GM18507 (cell line): ENCODE measurements around the gene NPW.

ENCODE experiments used
- DNase-seq: peaks from one replicate; pipeline ENCODE4 v3.0.0; 2011; ENCODE audit warnings: low read depth; ENCODE audit not compliant: insufficient read length; ENCODE audit errors: extremely low spot score
- FAIRE-seq: peaks from 2 replicates; lab custom pipeline; 2011; peaks lifted over from hg19 to GRCh38; lab: Jason Lieb, UNC

Gene NPW

GRCh38 chr16:2015117-2015946 is 4.3 kb upstream of the NPW start:
- no peak for FAIRE-seq

GRCh38 chr16:2015947-2016208 is 3.7 kb upstream of the NPW start:
- no peak for FAIRE-seq
- no peak for DNase-seq

More at GRCh38 chr16:2015117-2015946, 4.3 kb upstream of the NPW start:
- DNase-seq = no peak

GRCh38 chr16:2016407-2016922 is 3.1 kb upstream of the NPW start:
- no peak for DNase-seq
- FAIRE-seq = no peak

- FAIRE-seq = no peak
- no peak for DNase-seq
Measured at GRCh38 chr16:2019921-2020831, 591 bp downstream of the NPW start.

DNA sequence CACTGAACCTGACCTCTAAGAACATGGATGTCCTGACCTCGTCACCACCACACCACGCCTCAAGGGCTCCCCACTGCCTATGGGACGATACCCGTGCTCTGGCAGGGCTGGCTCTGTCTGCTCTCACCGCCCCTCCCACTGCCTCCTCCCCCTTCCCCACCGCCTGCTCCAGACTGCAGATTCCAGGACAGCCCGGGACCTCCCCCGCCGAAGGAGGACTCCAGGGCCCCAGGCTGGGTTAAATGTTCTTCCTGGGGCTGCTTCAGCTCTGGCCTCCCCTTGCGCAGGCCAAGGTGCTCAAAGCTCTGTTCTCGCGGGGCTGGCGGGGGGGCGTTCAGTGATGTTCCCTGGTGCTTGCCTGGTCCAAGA is 3.1 kb downstream of the NPW start:
- no peak for DNase-seq

GRCh38 chr16:2023092-2024031 is 3.8 kb downstream of the NPW start:
- DNase-seq (peak; percentile 97), FAIRE-seq (peak; percentile 95)

More for the DNA sequence above, 3.1 kb downstream of the NPW start:
- no peak for FAIRE-seq

DNA sequence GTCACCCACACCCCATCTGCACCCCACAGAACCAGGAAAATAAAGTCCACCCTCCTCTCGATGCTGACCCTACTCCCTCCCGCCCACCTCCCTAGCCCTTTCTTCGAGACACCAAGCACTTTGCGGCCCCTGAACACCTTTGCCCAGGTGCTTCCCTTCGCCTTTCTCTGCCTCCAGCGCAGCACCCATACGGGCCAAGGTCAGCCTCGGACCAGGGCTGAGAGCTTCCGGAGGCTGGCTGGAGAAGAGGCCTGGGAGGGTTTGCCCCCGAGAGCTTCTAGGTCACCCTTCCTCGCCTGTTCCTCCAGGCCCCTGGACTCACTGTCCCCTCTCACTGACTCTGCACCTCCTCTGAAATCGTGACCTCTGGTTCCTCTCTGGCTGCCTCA is 4.4 kb downstream of the NPW start:
- FAIRE-seq (no peak), DNase-seq (no peak)

DNA sequence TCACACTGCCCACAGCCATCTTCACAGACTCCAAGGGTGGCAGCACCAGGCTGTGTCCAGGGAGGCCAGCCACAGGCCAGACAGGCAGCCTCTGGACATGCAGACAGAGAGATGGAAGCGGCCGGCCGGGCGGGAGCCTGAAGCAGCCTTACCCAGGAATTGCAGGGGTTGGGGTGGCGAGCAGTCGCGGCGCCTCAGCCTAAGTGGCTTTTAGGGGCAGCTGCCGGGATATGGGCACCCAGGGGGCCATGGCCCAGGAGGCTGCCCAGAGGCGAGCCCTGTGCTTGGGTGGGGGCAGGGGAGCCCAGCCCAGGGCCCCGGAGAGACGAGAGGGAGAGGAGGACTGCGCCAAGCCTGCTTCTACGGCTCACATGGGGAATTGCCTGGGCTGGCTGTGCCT is 5.7 kb downstream of the NPW start:
- FAIRE-seq (no peak), DNase-seq (no peak)

DNA sequence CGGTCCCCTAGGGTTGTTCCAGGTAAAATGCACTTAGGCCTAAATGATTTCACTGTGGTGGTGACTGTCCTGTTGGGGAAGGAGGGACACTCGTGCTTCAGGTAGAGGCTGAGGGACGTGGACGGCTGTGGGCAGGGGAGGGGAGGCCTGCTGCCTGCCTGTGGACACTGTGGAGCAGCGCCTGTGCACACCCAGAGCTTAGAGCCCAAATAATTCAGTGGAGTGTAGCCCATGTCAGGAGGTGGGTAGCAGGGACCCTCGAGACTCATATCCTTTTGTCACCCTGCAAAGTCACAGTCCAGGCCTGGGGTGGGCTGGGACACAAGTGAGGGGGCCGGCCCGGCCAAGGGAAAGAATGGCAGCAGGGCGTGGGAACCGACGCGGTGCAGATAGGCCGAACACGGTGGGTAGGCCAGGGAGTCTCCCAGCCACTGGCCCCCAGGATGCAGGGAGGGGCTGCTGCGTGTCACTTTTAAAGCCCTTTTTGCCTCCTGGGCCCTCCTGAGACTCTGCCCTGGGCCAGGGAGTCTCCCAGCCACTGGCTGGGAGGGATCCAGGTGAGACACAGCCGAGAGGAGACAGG is 6.4 kb downstream of the NPW start:
- DNase-seq = no peak
- no peak for FAIRE-seq

DNA sequence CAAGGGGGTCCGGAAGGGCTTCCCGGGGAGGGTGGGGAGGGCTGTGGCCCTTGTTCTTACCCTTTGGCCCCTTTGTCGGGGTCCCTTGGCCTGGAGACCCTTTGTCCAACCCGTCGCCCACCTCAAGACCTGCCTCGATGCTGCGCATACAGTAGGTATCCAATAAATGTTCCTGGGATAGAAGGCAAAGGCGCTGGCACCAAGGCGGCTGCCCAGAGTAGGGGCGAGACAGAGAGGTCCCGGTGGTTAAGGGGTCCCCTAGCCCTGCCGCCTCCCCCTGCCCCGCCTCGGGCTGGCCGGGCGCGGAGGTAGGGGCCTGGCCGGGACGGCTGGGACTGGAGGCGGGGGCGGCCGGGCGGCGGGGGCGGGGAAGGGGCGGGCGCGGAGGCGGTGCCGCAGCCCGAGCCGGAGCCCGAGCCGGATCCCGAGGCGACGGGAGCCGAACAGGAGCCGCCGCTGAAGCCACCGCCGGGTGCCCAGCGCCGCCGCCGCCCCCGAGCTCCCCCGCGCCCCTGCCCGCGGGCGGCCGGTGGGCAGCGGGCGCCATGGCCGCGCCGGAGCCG is 7.0 kb downstream of the NPW start, which contains the start of gene NHERF2:
NHERF2 (plus strand) TSS at position 442 of the 563 bp plus-strand sequence; CDS start at position 546, 104 bp downstream.
- DNase-seq = no peak
- no peak for FAIRE-seq

DNA sequence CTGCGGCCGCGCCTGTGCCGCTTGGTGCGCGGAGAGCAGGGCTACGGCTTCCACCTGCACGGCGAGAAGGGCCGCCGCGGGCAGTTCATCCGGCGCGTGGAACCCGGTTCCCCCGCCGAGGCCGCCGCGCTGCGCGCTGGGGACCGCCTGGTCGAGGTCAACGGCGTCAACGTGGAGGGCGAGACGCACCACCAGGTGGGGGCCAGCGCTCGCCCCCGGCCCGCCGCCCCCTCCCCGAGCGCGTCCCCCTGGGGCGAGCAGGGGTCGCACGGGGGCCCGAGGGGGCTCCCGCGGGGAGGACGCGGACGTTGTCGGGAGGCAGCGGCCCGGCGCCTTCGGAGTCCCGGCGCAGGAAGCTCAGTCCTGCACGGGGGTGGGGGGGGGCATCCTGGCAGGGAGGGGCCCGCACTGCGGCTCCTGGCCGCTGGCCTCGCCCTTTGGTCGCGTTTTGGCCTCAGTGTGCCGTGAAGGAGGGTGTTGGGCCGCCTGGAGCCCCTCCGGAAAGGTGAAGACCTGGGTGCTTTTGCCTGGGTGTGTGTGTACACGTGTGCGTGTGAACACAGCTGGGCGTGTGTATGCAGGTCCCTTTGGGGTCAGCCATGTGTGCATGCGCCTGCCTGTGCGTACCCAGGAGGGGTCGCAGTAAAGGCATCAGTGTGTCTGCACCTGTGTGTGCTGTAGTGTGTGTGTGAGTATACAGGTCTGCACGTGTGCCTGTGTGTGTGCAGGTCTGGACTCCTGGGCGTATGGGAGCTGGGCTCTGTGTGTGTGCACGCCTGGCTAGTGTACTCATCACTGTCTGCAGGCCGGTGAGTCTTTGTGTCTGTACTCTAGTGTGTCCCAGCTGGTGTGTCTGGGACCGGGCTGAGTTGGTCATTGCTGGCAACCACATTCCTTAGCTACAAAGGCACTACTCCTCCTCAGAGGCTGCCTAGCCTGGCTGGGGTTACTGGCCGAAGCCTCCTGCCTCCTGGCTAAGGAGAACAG is 7.7 kb downstream of the NPW start:
- FAIRE-seq = no peak
- DNase-seq = no peak

DNA sequence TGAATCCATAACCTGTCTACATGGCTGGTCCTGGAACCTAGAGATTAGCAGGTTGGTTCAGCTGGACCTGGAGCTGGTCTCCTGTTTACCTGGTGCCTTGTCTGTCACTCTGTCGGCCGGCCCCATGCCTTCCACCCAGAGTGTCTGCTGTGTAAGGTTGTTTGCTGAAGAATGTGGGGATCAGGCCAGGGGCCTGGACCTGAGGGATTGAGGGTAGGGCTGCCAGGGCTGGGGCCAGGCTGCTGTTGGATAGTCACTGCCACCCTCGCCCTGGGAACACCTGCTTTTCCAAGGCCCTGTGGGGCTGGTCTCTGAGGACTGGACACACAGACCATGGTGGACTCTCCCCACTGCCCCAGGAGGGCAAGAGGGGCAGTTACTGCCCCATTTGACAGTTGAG is 8.6 kb downstream of the NPW start:
- DNase-seq (no peak), FAIRE-seq (no peak)

DNA sequence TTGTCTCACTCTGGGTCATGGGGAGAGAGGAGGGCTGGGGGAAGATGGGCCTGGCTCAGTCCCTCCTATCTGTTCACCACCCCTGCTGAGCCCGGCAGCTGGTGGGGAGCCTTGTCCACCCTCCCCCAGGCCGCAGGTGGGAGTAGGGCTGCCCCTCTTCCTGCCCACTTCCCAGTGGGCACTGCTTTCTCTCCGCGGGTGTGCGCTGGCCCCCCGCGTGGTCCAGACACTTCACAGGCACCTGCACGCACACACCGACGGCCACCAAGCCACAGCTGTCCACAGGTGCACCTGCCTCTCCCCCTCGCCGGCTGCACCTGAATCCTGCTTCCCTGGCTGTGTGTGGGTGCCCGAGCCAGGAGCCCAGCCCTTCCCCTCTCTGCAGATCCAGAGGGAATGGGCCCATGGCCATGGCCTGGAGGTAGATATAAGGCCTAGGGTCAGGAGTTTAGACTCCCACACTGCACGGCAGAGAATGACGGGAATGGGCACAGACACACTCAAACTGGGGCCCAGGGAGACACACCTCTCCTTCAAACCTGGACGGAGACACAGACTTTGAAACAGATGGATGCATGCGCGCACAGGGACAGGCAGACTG is 9.1 kb downstream of the NPW start:
- no peak for DNase-seq
- no peak for FAIRE-seq

GRCh38 chr16:2029350-2029749 is 9.8 kb downstream of the NPW start:
- no peak for DNase-seq
- FAIRE-seq = no peak

GRCh38 chr16:2030036-2030435 is 10.5 kb downstream of the NPW start:
- DNase-seq = no peak
- FAIRE-seq = no peak

GRCh38 chr16:2031081-2031577 is 11.5 kb downstream of the NPW start:
- FAIRE-seq (no peak), DNase-seq (no peak)
